MM.1S (cell line): ENCODE data around the gene CENPF.

Experiments
- DNase-seq: peaks from one replicate; pipeline ENCODE4 v3.0.0-alpha.2; 2015
- H2AFZ ChIP-seq: fragments of 300-600 bp; sonication (generic); 2 replicates; pipeline ENCODE4 v1.6.0; 2016; ENCODE audit warnings: antibody characterized with exemption, low read length
- H3F3A ChIP-seq: fragments of 300-600 bp; sonication (generic); 2 replicates; pipeline ENCODE4 v1.6.1; 2016; ENCODE audit warnings: mild to moderate bottlenecking, antibody characterized with exemption, low read length, moderate library complexity, mixed read lengths; ENCODE audit not compliant: insufficient read depth
- H3K27ac ChIP-seq: fragments of 300-600 bp; sonication (generic); 2 replicates; pipeline ENCODE4 v1.5.1; 2016; ENCODE audit warnings: mild to moderate bottlenecking, low read length
- H3K27me3 ChIP-seq: fragments of 300-600 bp; sonication (generic); replicated peaks from 2 replicates; pipeline ENCODE4 v1.6.0; 2016; ENCODE audit warnings: low read length; ENCODE audit not compliant: insufficient read depth
- H3K36me3 ChIP-seq: fragments of 300-600 bp; sonication (generic); replicated peaks from 2 replicates; pipeline ENCODE4 v1.6.1; 2016; ENCODE audit warnings: mild to moderate bottlenecking, low read length, mixed read lengths; ENCODE audit not compliant: insufficient read depth
- H3K4me1 ChIP-seq: fragments of 300-600 bp; sonication (generic); 2 replicates; pipeline ENCODE4 v1.6.1; 2016; ENCODE audit warnings: low read length, mixed read lengths
- H3K4me2 ChIP-seq: fragments of 300-600 bp; sonication (generic); 2 replicates; pipeline ENCODE4 v1.6.0; 2016; ENCODE audit warnings: low read depth, low read length
- H3K4me3 ChIP-seq: fragments of 300-600 bp; sonication (generic); 2 replicates; pipeline ENCODE4 v1.5.1; 2016; ENCODE audit warnings: low read length, mixed read lengths
- H3K79me2 ChIP-seq: fragments of 300-600 bp; sonication (generic); 2 replicates; pipeline ENCODE4 v1.6.1; 2016; ENCODE audit warnings: mixed run types, low read length, mixed read lengths
- H3K9ac ChIP-seq: fragments of 300-600 bp; sonication (generic); 2 replicates; pipeline ENCODE4 v1.6.1; 2016; ENCODE audit warnings: low read length, mixed read lengths
- H3K9me2 ChIP-seq: fragments of 300-600 bp; sonication (generic); replicated peaks from 2 replicates; pipeline ENCODE4 v1.6.1; 2016; ENCODE audit warnings: mild to moderate bottlenecking, low read length, mixed read lengths; ENCODE audit not compliant: insufficient read depth
- H3K9me3 ChIP-seq: fragments of 300-600 bp; sonication (generic); replicated peaks from 2 replicates; pipeline ENCODE4 v1.6.1; 2016; ENCODE audit warnings: mild to moderate bottlenecking, low read length, mixed read lengths; ENCODE audit not compliant: insufficient read depth
- H4K20me1 ChIP-seq: fragments of 300-600 bp; sonication (generic); 2 replicates; pipeline ENCODE4 v1.6.1; 2016; ENCODE audit warnings: mild to moderate bottlenecking, low read length, moderate library complexity, mixed read lengths; ENCODE audit not compliant: insufficient read depth
- CTCF ChIP-seq: fragments of 300-600 bp; sonication (generic); IDR thresholded peaks from 2 replicates; pipeline ENCODE4 v1.5.1; 2016; ENCODE audit warnings: antibody characterized with exemption, low read length, mixed read lengths
- EZH2 ChIP-seq: fragments of 300-600 bp; sonication (generic); optimal IDR thresholded peaks from 2 replicates; pipeline ENCODE3; 2017; ENCODE audit warnings: low read depth, mild to moderate bottlenecking, antibody characterized with exemption, low read length, mixed read lengths
- EZH2phosphoT487 ChIP-seq: fragments of 300-600 bp; sonication (generic); IDR thresholded peaks from 2 replicates; pipeline ENCODE4 v1.6.1; 2018; ENCODE audit warnings: antibody characterized with exemption, low read length

CENPF gene

GRCh38 chr1:214688891-214689290 lies 85.9 kb downstream of the CENPF start:
- Histone ChIP-seq H4K20me1 (no peaks in the 10 kb centered on the region), H3K27ac (no peak overlapping the region), H3K9me2 (no peaks in the 10 kb centered on the region), H3K4me2 (no peak overlapping the region), H3K79me2 (no peaks in the 10 kb centered on the region), H3K9ac (no peak overlapping the region), H3K27me3 (no peaks in the 10 kb centered on the region), H3K9me3 (no peaks in the 10 kb centered on the region), H3K4me3 (no peak overlapping the region), H3F3A (no peaks in the 10 kb centered on the region), H3K4me1 (no peaks in the 10 kb centered on the region), H2AFZ (no peak overlapping the region), H3K36me3 (no peaks in the 10 kb centered on the region)
- DNase-seq, result no peak
- TF ChIP-seq CTCF, result no peak
- TF ChIP-seq EZH2phosphoT487, result no peak
- TF ChIP-seq EZH2, result no peak

GRCh38 chr1:214694769-214695168 lies 91.8 kb downstream of the CENPF start:
- H3K79me2 ChIP-seq, result no peaks in the 10 kb centered on the region
- no peaks in the 10 kb centered on the region for H3K9me2 ChIP-seq
- TF ChIP-seq CTCF, result no peak
- TF ChIP-seq EZH2, result no peak
- no peak for TF ChIP-seq EZH2phosphoT487
- DNase-seq, result no peak
- H3K4me3 ChIP-seq, result no peak overlapping the region
- no peaks in the 10 kb centered on the region for H3K27me3 ChIP-seq
- no peak overlapping the region for H3K9ac ChIP-seq
- no peaks in the 10 kb centered on the region for H3K4me1 ChIP-seq
- H3K9me3 ChIP-seq, result no peaks in the 10 kb centered on the region
- no peaks in the 10 kb centered on the region for H4K20me1 ChIP-seq
- no peak overlapping the region for H3K4me2 ChIP-seq
- no peak overlapping the region for H2AFZ ChIP-seq
- no peaks in the 10 kb centered on the region for H3K36me3 ChIP-seq
- H3K27ac ChIP-seq, result no peak overlapping the region
- H3F3A ChIP-seq, result no peaks in the 10 kb centered on the region

- Histone ChIP-seq H3K4me3 (no peak overlapping the region), H3K27me3 (no peaks in the 10 kb centered on the region), H3K9me2 (no peaks in the 10 kb centered on the region), H3F3A (no peaks in the 10 kb centered on the region), H3K27ac (no peak overlapping the region), H2AFZ (no peak overlapping the region), H3K4me2 (no peak overlapping the region), H3K9me3 (no peaks in the 10 kb centered on the region), H3K36me3 (no peaks in the 10 kb centered on the region), H3K4me1 (no peaks in the 10 kb centered on the region), H4K20me1 (no peaks in the 10 kb centered on the region), H3K9ac (no peak overlapping the region), H3K79me2 (no peaks in the 10 kb centered on the region)
- TF ChIP-seq EZH2phosphoT487 (no peak), CTCF (no peak), EZH2 (no peak)
- no peak for DNase-seq
Observed at GRCh38 chr1:214698559-214698958, 95.6 kb downstream of the CENPF start.
